Heart right ventricle (tissue), 16 donors: Measurements from ENCODE around the gene PLEKHM1. TPM values are rescaled to one million over a fixed set of nuclear protein-coding genes. Genes with fewer than 3 reads are reported as not detected.

ENCODE experiments used
- ATAC-seq, 8 donors: fragments of 200-7000 bp; cut with Tn5 transposase; one replicate each; pipeline ENCODE4 v1.9.1; 2020; ENCODE audit warnings: mild to moderate bottlenecking in 8 of 8, moderate library complexity in 8 of 8, moderate number of reproducible peaks in 1 of 8
- DNase-seq, 2 donors: peaks; one replicate each; pipeline ENCODE4 v3.0.0-alpha.2; 2020
- H3K27ac ChIP-seq, 10 donors: fragments of 200-600 bp; sonication (generic) in 2 of 10; one replicate each; pipeline versions ENCODE4 v1.5.0 to v1.8.0; 2020 to 2022; ENCODE audit warnings: mild to moderate bottlenecking in 3 of 10
- H3K27me3 ChIP-seq, 7 donors: fragments of 200-600 bp; one replicate each; pipeline ENCODE4 v1.8.0; 2021 to 2022; ENCODE audit warnings: mild to moderate bottlenecking in 2 of 7
- H3K36me3 ChIP-seq, 9 donors: fragments of 200-600 bp; sonication (generic) in 1 of 9; one replicate each; pipeline versions ENCODE4 v1.5.0 to v1.8.0; 2020 to 2022; ENCODE audit warnings: mild to moderate bottlenecking in 2 of 9
- H3K4me1 ChIP-seq, 9 donors: fragments of 200-600 bp; sonication (generic) in 1 of 9; one replicate each; pipeline versions ENCODE4 v1.5.0 to v1.8.0; 2020 to 2022; ENCODE audit warnings: mild to moderate bottlenecking in 4 of 9
- H3K4me3 ChIP-seq, 10 donors: fragments of 200-600 bp; sonication (generic) in 2 of 10; one replicate each; pipeline versions ENCODE4 v1.5.0 to v1.8.0; 2020 to 2022; ENCODE audit warnings: mild to moderate bottlenecking in 7 of 10, moderate library complexity in 2 of 10
- H3K9me3 ChIP-seq, 11 donors: fragments of 200-600 bp in 10 of 11; sonication (generic) in 2 of 11; one replicate each; pipeline versions ENCODE4 v1.5.0 to v1.8.0; 2013 to 2022; ENCODE audit warnings: mild to moderate bottlenecking in 2 of 11, control low read depth in 1 of 11, moderate library complexity in 1 of 11
- WGBS, 2 donors: extraction: QIAGEN DNeasy Blood & Tissue Kit; methylation state at CpG; one replicate each; pipeline ENCODE4 v1.1.7; 2013; ENCODE audit warnings: inconsistent platforms in 1 of 2; 5-methylcytosine and 5-hydroxymethylcytosine counted together
- intact Hi-C, 10 donors: fragments of 100-400 bp; cut with DNase I; formaldehyde crosslinking; loops; one replicate each; pipeline versions ENCODE4 v1.11.1 to v1.14.2; 2022
- polyA plus RNA-seq, 2 donors: library from polyadenylated mRNA; stranded (reverse); fragments of 200-250 nt; gene quantifications; one replicate each; pipeline ENCODE4 v1.2.3, GENCODE V29; 2013
- total RNA-seq, 10 donors: library from RNA; stranded (reverse); fragmentation: NEBNext Ultra II Directional in 3 of 10; extraction: Animal tissue kit (Norgen Biotek cat#: 25700) in 3 of 10; gene quantifications; one replicate each; pipeline versions ENCODE4 v1.2.1 to v1.2.4, GENCODE V29; 2021 to 2023
- TF ChIP-seq, protein P1 (sequence below), 9 donors: fragments of 200-600 bp; sonication (generic) in 2 of 9; IDR thresholded peaks; one replicate each; pipeline versions ENCODE4 v1.5.0 to v1.8.0; 2021 to 2022; ENCODE audit warnings: antibody characterized with exemption in 9 of 9, mild to moderate bottlenecking in 5 of 9, moderate library complexity in 1 of 9
- donor health status: Arrhythmogenic right ventricular cardiomyopathy.
- donor health status: ischemic (EF 13 %, LVEDD 7.1; RV severe dilation, severe dysfunction).
- donor health status: healthy with polysubstance abuse.
- donor health status: DM: no; HTN: yes; CAD: no.
- donor health status: DM: no; HTN: no; CAD: no.
- donor health status: ischemic (EF 25% LVEDD 6.9; RV normal size, moderate dysfunction).
- donor health status: ischemic (EF 25% LVEDD 5.7; RV mildly dilated, moderate dysfunction).
- donor health status: healthy.
- donor health status: DM: yes; HTN: yes; CAD: no.
- donor health status: Ischemic cardiomyopathy.
- donor health status: ischemic (EF 35%, LVEDD 5.7; RV mildly dilated, moderate dysfunction).
- donor health status: nonischemic (EF 11% LVEDD 7.7; RV severe dilation, severe dysfunction).
- donor health status: DM: yes; HTN: yes; CAD: no.
- donor health status: PGD.
- donor health status: ischemic (EF 29% LVEDD 5.4; RV normal size, mild dysfunction).
- donor health status: nonischemic (EF 23%, LVEDD 6.1; RV moderate dilation, normal function).

PLEKHM1 gene
- total and polyA plus RNA-seq, 12 donors, result 9.9 to 46.9 (median 25.6) TPM

DNA sequence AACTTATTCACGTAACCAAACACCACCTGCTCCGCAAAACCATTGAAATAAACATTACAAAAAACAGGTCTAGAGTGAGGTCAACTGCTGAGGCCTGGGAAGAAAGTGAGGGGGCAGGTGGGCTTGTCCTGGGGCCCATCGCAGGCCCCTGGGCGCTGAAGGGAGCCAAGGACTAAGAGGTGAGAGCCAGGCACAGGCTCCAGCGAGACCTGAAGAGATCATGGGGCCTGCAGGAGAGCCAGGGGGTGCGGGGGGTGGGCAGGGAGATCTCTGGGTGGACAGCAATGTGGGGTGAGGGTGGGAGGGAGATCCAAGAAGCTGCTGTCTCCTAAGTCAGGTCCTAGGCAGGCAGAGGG is 65.8 kb downstream of the PLEKHM1 start:
- peaks cover under 1 to 12% (median 8%) of the 10 kb centered on the region in 7 donors for H3K27me3 ChIP-seq
- DNase-seq (no peak), ATAC-seq (peak in 4 of 8 donors; percentile 4 to 23 (median 9))
- peaks cover 12 to 62% (median 36%) of the 10 kb centered on the region in 9 donors for H3K4me1 ChIP-seq
- no peaks in the 10 kb centered on the region for H3K9me3 ChIP-seq
- H3K27ac ChIP-seq, result peak overlapping the region; percentile 69 to 91 (median 86)
- H3K4me3 ChIP-seq, result peak overlapping the region; percentile 21 to 55 (median 46)
- WGBS, 2 donors, result 74 to 80% methylated on average over 6 of the region's 6 CpGs
- intact Hi-C loops, result loop anchor here in 4 of 10 donors (1.0 to 5.0 kb wide), 3 partner anchors 25 to 32 kb away; no protein-coding TSS in a partner anchor
- H3K36me3 ChIP-seq, result peaks cover 0 to 27% (median 0%) of the 10 kb centered on the region in 9 donors
- TF ChIP-seq, protein P1, sequence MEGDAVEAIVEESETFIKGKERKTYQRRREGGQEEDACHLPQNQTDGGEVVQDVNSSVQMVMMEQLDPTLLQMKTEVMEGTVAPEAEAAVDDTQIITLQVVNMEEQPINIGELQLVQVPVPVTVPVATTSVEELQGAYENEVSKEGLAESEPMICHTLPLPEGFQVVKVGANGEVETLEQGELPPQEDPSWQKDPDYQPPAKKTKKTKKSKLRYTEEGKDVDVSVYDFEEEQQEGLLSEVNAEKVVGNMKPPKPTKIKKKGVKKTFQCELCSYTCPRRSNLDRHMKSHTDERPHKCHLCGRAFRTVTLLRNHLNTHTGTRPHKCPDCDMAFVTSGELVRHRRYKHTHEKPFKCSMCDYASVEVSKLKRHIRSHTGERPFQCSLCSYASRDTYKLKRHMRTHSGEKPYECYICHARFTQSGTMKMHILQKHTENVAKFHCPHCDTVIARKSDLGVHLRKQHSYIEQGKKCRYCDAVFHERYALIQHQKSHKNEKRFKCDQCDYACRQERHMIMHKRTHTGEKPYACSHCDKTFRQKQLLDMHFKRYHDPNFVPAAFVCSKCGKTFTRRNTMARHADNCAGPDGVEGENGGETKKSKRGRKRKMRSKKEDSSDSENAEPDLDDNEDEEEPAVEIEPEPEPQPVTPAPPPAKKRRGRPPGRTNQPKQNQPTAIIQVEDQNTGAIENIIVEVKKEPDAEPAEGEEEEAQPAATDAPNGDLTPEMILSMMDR (IDR thresholded peaks at IDR 0.05), result no peak

DNA sequence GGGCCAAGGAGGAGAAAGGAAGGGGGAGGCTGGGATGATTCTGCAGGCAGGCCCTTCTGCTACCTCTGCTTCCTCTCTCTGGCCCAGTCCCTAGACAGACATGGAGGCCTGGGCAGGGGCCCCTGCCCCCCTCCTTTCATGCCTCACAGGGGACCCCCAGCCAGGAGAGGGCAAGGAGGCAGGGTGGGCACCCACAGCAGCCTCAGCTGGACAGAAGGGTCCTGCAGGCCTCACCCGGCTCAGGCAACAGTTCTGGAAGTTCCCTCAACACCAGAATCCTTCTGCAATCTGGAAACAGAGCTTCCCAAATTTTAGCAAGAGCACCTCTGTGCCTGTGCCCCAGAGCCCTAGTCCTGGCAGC is 66.6 kb downstream of the PLEKHM1 start:
- TF ChIP-seq, protein P1 (IDR thresholded peaks at IDR 0.05), result no peak
- ATAC-seq (no peak), DNase-seq (no peak)
- Histone ChIP-seq H3K27me3 (peaks cover 0 to 4% (median 1%) of the 10 kb centered on the region in 7 donors), H3K36me3 (peaks cover 0 to 27% (median 0%) of the 10 kb centered on the region in 9 donors), H3K4me3 (peak overlapping the region in 8 of 10 donors; percentile 39 to 55 (median 51)), H3K9me3 (no peaks in the 10 kb centered on the region), H3K27ac (peak overlapping the region in 9 of 10 donors; percentile 39 to 91 (median 87)), H3K4me1 (peaks cover 6 to 63% (median 31%) of the 10 kb centered on the region in 9 donors)
- WGBS, 2 donors, result 57 to 67% methylated on average over 1 of the region's 1 CpG
- intact Hi-C loops, result loop anchor here in 2 of 10 donors (2.0 kb wide), 1 partner anchor 25 kb away; no protein-coding TSS in a partner anchor

DNA sequence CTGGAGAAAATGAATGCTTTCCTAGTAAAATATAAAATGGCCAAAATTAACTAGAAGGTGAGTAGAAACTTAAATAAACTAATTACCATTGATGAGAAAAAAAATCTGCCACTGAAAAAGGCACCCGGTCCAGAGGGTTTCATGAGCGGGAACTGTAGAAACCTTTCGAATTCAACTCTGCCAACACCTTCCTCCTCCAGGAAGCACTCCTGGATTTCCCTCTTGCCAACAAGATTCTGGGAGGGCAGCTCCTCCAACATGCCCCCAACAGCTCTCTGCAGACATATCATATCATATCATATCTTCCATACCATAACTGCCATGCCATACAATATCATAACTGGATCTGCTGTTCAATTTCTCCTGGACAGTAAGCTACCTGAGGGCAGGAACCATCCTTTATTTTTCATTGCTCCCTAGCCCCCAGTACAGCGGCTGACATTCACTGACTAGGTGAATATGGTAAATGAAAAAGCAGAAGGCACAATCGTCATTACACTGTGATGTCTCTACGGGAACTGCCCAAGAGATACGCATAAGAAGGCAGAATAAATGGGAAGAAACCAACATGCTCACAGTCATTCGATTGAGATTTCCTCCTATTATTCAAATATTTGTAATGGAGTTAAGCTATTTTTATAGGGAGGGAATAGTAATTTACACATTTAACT is 67.1 kb downstream of the PLEKHM1 start:
- DNase-seq, result no peak
- TF ChIP-seq, protein P1 (IDR thresholded peaks at IDR 0.05), result no peak
- H3K4me1 ChIP-seq, result peaks cover 7 to 63% (median 31%) of the 10 kb centered on the region in 9 donors
- H3K4me3 ChIP-seq, result peak overlapping the region in 3 of 10 donors; percentile 50 to 55 (median 52)
- no peaks in the 10 kb centered on the region for H3K9me3 ChIP-seq
- 51 to 78% methylated on average over 8 of the region's 8 CpGs for WGBS, 2 donors
- ATAC-seq, result no peak
- intact Hi-C loops, result no loop called here
- peaks cover 0 to 27% (median 0%) of the 10 kb centered on the region in 9 donors for H3K36me3 ChIP-seq
- H3K27ac ChIP-seq, result peak overlapping the region in 8 of 10 donors; percentile 69 to 91 (median 87)
- no peaks in the 10 kb centered on the region for H3K27me3 ChIP-seq

DNA sequence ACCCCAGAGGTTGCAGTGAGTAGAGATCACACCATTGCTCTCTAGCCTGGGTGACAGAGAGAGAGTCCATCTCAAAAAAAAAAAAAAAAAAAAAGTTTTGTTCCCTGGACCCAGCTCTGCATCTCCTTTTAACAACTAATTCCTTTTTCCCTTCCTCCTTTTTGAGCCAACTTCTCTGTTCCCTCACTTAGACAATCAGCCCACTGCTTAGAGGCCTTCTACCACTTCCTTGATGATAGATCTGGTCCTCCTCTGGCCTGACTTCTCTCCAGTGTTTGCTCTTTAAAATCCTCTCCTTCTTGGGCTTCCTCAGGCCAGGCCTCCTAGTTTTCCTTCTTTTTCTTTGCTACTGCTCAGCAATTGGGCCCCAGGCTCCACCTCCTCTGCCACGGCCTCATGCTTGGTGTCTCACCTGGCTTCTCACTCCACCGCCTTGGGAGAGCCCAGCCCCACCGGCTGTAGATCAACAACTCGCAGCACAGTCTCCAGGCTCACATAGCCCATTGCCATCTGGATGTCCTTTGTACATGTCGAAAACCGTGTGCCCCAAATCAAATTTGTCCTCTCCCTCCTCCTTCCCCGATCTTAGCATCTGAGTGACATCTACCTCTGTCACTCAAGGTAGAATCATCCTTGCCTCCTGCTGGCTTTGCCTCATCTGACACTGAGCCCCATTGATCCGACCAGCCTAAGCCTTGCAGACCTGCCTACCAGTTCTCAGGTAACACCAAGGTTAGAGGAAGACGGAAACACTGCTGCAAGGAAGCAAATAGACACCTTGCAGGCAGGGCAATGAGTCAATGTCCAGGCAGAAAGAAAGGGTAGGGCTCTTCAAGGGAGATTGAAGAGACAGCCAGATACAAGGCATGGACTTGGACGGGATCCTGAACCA is 75.3 kb downstream of the PLEKHM1 start:
- peak overlapping the region in 1 of 10 donors; percentile 58 for H3K27ac ChIP-seq
- H3K4me3 ChIP-seq, result no peak overlapping the region
- DNase-seq (no peak), ATAC-seq (no peak)
- no peaks in the 10 kb centered on the region for H3K27me3 ChIP-seq
- WGBS, 2 donors, result 90 to 91% methylated on average over 10 of the region's 10 CpGs
- TF ChIP-seq, protein P1 (IDR thresholded peaks at IDR 0.05), result no peak
- intact Hi-C loops, result no loop called here
- peaks cover 0 to 7% (median 0%) of the 10 kb centered on the region in 9 donors for H3K36me3 ChIP-seq
- H3K9me3 ChIP-seq, result no peaks in the 10 kb centered on the region
- H3K4me1 ChIP-seq, result peaks cover 20 to 64% (median 55%) of the 10 kb centered on the region in 9 donors
